ENCODE data around the gene ANO1.
"Not testable (repeated sequence)": the region's sequence is repeated elsewhere in the genome, so short reads cannot be mapped to it uniquely, and the experiment has no call there.

ANO1 gene

DNA sequence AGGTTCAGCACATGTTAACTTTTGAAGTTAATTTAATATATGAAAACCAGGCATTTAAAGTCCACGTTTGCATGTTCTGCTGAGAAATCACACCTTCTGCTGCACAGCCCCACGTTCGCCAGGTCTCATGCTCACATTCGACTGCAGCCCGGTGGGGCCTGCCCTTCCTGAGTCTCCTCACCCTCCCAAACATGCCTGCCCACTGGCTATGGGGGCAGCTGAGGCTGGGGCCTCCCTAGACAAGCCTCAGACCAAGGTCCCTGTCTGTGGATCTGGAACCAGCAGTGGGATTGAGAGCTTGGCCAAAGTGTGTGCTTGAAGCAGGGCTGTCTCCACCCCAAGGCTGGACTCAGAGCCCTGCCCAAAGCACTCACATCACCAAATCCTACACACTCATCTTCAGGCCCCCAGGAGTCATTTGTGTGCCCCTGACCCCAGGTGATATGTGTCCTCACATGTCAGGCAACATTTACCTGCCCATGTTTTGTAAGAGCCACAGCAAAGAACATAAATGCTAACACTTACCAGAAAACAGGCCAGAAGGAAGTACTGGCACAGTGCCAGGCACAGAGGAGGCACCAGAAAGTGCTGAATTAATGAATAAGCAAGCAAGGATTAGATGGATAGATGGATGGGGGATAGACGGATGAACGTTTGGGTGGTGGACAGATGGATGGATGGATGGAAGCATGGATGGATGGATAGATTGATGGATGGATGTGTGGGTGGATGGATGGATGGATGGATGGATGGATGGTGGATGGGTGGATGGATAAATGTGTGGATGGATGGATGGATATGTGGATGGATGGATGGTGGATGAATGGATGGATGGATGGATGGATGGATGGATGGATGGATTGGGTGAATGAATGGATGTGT lies 115.5 kb downstream of the ANO1 start:
- H3K36me3 ChIP-seq (ENCODE audit: control insufficient read depth, insufficient read depth, low read length) = no peaks in the 10 kb centered on the region
- no peak overlapping the region for H3K9ac ChIP-seq (ENCODE audit: low read length)

DNA sequence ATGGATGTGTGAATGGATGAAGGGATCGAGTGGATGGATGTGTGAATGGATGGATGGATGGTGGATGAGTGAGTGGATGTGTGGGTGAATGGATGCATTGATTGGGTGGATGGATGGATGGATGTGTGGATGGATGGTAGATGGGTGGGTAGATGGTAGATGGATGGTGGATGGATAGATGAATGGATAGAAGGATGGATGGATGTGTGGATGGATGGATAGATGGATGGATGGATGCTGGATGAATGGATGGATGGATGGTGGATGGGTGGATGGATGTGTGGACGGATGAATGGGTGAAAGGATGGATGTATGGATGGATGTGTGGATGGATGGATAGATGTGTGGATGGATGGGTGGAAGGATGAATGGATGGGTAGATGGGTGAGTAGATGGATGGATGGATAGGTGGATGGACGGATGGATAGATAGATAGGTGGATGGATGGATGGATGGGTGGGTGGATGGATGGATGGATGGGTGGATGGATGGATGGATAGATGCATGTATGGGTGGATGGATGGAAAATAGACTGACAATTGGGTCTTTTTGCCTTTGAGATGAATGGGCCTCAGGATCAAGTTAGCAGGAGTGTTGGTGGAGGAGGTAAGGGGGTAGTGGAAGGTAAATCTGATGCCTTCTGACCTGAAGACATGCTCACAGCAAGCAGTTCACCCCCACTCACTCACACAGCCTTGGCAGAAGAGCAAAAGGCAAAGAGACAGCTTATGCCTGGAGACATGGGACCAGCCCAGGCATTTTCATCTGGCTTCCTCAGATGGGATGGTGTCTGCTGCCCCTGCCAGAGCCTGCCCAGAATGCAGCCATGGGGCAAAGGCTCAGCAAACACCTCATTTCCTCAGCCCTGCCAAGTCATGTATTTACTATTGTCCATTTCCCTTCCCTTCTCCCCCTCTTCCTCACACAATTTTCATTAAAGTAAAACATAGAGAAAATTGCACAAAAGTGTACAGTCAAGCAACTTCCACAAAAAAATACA lies 117.0 kb downstream of the ANO1 start:
- Histone ChIP-seq H3K27ac (ENCODE audit: low read depth, low read length) (no peak overlapping the region), H3K9ac (ENCODE audit: low read length) (no peak overlapping the region), H3K4me1 (ENCODE audit: control insufficient read depth, insufficient read depth, low read length) (no peaks in the 10 kb centered on the region), H3K4me3 (ENCODE audit: low read length) (no peak overlapping the region), H3K27me3 (ENCODE audit: control insufficient read depth, insufficient read depth, low read length) (no peaks in the 10 kb centered on the region), H3K36me3 (ENCODE audit: control insufficient read depth, insufficient read depth, low read length) (no peaks in the 10 kb centered on the region)

More for the DNA sequence above, 115.5 kb downstream of the ANO1 start:
- H3K27ac ChIP-seq (ENCODE audit: low read depth, low read length) = no peak overlapping the region
- no peaks in the 10 kb centered on the region for H3K4me1 ChIP-seq (ENCODE audit: control insufficient read depth, insufficient read depth, low read length)
- no peak overlapping the region for H3K4me3 ChIP-seq (ENCODE audit: low read length)
- no peaks in the 10 kb centered on the region for H3K27me3 ChIP-seq (ENCODE audit: control insufficient read depth, insufficient read depth, low read length)

DNA sequence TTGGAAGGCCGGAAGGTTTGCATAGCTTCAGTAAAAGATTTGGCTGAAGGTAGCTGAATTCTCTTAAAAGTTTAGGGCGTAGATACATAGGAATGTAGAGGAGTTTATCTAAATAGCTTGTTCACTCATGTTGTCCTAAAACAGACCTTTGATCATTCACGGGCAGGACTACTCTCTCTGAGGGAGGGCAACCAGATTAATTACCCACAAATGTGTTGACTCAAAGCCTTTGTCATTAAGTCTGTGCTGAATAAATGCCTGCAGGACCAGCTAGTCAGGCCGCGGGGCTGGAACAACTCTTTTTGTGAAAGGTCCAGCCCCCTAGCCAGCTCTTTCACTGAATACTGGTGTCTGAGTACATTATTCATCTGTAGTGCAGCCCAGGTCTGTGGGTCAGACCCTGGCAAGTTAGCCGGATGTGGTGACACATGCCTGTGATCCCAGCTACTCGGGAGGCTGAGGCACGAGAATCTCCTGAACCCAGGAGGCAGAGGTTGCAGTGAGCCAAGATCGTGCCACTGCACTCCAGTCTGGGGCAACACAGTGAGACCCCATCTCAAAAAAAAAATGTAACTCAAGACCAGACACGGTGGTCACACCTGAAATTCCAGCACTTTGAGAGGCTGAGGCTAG lies 122.2 kb downstream of the ANO1 start:
- no peak overlapping the region for H3K27ac ChIP-seq (ENCODE audit: low read depth, low read length)
- no peaks in the 10 kb centered on the region for H3K36me3 ChIP-seq (ENCODE audit: control insufficient read depth, insufficient read depth, low read length)
- no peak overlapping the region for H3K4me3 ChIP-seq (ENCODE audit: low read length)
- peaks cover 13% of the 10 kb centered on the region for H3K4me1 ChIP-seq (ENCODE audit: control insufficient read depth, insufficient read depth, low read length)
- H3K27me3 ChIP-seq (ENCODE audit: control insufficient read depth, insufficient read depth, low read length) = no peaks in the 10 kb centered on the region
- no peak overlapping the region for H3K9ac ChIP-seq (ENCODE audit: low read length)

DNA sequence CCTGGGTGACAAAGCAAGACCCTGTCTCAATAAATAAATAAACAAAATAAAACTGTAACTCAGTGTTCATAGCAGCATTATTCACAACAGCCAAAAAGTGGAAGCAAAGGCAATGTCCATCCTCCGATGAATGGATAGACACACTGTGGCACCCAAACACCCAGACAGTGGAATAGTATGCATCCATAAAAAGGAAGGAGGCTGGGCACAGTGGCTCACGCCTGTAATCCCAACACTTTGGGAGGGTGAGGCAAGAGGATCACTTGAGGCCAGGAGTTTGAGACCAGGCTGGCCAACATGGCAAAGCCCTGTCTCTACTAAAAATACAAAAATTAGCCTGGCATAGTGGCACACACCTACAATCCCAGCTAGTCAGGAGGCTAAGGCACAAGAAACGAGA lies 122.9 kb downstream of the ANO1 start:
- H3K27ac ChIP-seq (ENCODE audit: low read depth, low read length); H3K4me3 ChIP-seq (ENCODE audit: low read length); H3K36me3 ChIP-seq (ENCODE audit: control insufficient read depth, insufficient read depth, low read length); H3K27me3 ChIP-seq (ENCODE audit: control insufficient read depth, insufficient read depth, low read length); H3K9ac ChIP-seq (ENCODE audit: low read length): not testable (repeated sequence)
- peaks cover 13% of the 10 kb centered on the region for H3K4me1 ChIP-seq (ENCODE audit: control insufficient read depth, insufficient read depth, low read length)

DNA sequence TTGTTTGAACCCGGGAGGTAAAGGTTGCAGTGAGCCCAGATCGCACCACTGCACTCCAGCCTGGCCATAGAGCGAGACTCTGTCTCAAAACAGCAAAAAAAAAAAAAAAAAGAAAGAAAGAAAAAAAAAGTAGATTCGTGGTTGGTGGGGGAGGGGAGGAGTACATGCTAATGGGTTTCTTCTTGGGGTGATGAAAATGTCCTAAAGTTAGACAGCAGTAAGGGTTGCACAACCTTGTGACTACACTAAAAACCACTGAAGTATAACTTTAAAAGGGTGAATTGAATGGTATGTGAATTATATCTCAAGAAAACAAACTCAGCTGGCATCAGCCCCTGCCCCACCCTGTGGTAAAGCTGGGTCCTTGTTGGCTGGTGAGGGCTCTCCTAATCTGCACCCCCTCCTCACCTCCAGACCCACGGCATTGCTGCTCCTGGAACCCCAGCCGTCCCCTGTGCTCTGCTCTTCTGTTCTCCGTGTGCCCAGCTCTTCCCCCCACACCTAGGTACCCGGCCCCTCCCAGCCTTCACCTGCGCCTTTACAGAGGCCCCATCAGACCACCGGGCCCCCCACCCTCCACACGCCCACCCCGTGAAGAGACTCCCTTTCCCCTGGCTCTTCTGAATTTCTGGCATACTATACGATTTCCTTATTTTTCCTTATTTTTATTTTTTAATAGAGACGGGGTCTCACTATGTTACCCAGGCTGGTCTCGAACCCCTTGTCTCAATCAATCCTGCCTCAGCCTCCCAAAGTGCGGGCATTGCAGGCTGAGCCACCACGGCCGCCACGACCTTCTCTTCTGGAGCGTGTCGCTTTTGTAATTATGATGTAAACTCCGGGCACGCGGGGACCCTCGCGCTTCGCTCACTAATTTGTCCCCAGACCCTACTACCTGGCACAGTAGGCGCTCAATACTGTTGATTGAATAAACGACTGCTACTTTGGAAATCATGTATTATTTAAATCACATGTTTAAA lies 124.1 kb downstream of the ANO1 start:
- H3K36me3 ChIP-seq (ENCODE audit: control insufficient read depth, insufficient read depth, low read length) = peaks cover 11% of the 10 kb centered on the region
- no peaks in the 10 kb centered on the region for H3K27me3 ChIP-seq (ENCODE audit: control insufficient read depth, insufficient read depth, low read length)
- peaks cover 13% of the 10 kb centered on the region for H3K4me1 ChIP-seq (ENCODE audit: control insufficient read depth, insufficient read depth, low read length)
- peak overlapping the region; percentile 79 for H3K27ac ChIP-seq (ENCODE audit: low read depth, low read length)
- H3K9ac ChIP-seq (ENCODE audit: low read length) = peak overlapping the region; percentile 14
- H3K4me3 ChIP-seq (ENCODE audit: low read length) = peak overlapping the region; percentile 87

DNA sequence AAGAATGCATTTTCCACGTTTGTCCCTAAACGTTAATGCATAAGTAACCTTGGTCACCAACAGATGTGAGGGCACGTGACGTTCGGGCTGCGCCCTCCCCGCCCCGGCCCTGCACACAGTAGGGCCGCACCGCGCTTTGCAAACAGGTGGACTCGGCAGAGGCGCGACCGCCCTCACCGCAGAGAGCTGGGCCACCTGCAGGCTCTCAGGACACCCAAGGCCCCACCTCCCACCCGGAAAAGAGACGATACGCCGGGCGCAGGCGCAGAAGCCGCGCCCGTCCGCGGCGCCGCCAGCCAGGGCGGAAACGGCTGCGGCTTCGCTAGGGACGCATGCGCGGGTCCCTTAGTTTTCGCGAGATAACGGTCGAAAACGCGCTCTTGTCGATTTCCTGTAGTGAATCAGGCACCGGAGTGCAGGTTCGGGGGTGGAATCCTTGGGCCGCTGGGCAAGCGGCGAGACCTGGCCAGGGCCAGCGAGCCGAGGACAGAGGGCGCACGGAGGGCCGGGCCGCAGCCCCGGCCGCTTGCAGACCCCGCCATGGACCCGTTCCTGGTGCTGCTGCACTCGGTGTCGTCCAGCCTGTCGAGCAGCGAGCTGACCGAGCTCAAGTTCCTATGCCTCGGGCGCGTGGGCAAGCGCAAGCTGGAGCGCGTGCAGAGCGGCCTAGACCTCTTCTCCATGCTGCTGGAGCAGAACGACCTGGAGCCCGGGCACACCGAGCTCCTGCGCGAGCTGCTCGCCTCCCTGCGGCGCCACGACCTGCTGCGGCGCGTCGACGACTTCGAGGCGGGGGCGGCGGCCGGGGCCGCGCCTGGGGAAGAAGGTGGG lies 125.0 kb downstream of the ANO1 start, which contains the start of gene FADD:
Gene FADD (plus strand): TSS at position 377 of the 831 bp plus-strand sequence. CDS start 164 bp downstream, at position 541.
- Histone ChIP-seq H3K4me3 (ENCODE audit: low read length) (peak within 1 kb of the TSS; percentile 87), H3K36me3 (ENCODE audit: control insufficient read depth, insufficient read depth, low read length) (peaks cover 15% of the 10 kb centered on the region), H3K27ac (ENCODE audit: low read depth, low read length) (peak within 1 kb of the TSS; percentile 85), H3K9ac (ENCODE audit: low read length) (peak within 1 kb of the TSS; percentile 93), H3K27me3 (ENCODE audit: control insufficient read depth, insufficient read depth, low read length) (no peaks in the 10 kb centered on the region), H3K4me1 (ENCODE audit: control insufficient read depth, insufficient read depth, low read length) (peaks cover 13% of the 10 kb centered on the region)

DNA sequence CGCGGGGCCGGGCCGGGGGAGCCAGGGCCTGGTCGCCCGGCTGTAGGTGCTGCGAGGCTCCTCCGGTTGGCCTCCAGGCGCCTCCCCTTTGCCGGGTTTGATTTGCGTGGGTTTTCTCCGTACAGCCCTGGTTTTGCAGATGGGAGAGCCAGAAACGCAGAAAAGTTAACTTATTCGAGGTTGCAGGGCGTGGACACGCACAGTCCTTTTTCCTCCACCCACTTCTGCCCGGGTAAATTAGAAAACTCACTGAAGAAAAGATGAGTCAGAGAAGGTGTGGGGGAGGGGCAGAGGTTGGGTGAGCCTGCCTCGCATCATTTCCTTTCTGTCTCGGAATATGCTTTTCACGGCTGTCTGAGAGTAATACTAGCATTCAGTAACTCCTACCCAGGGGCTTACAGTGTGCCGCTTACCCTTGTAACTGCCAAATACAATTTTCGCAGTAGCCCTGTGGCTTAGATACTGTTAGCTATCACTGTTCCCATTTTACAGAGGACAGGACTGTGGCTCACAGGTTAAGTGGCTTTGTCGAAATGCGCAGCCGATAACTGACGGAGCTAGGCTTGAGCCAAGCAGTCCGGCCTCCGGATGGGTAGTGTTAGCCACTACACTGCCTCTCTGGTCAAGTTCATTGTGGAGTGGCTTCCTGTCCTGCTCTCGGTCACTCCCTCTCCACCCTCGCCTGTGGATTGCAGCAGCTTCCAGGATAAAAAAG lies 125.8 kb downstream of the ANO1 start:
- Histone ChIP-seq H3K4me1 (ENCODE audit: control insufficient read depth, insufficient read depth, low read length) (peaks cover 13% of the 10 kb centered on the region), H3K4me3 (ENCODE audit: low read length) (peak overlapping the region; percentile 87), H3K36me3 (ENCODE audit: control insufficient read depth, insufficient read depth, low read length) (peaks cover 16% of the 10 kb centered on the region), H3K27me3 (ENCODE audit: control insufficient read depth, insufficient read depth, low read length) (no peaks in the 10 kb centered on the region), H3K9ac (ENCODE audit: low read length) (peak overlapping the region; percentile 93), H3K27ac (ENCODE audit: low read depth, low read length) (peak overlapping the region; percentile 85)

DNA sequence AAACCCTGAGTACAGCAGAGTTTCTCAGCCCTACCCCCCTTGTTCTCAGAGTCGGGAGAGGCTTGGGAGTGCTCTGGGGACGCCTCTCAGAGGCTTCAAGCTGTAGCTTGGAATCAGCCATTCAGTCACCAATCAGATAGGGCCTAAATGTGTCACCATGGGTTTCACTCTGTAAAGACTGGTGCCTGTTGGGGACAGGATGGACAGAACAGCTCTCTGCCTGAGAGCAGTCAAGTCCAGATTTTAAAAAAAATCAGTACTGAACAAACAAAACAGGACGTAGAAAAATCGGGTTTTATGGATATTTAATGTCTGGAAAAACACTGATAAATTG lies 126.3 kb downstream of the ANO1 start:
- no peaks in the 10 kb centered on the region for H3K27me3 ChIP-seq (ENCODE audit: control insufficient read depth, insufficient read depth, low read length)
- H3K4me3 ChIP-seq (ENCODE audit: low read length) = peak overlapping the region; percentile 87
- peaks cover 13% of the 10 kb centered on the region for H3K4me1 ChIP-seq (ENCODE audit: control insufficient read depth, insufficient read depth, low read length)
- peak overlapping the region; percentile 93 for H3K9ac ChIP-seq (ENCODE audit: low read length)
- H3K36me3 ChIP-seq (ENCODE audit: control insufficient read depth, insufficient read depth, low read length) = peaks cover 17% of the 10 kb centered on the region
- peak overlapping the region; percentile 85 for H3K27ac ChIP-seq (ENCODE audit: low read depth, low read length)

DNA sequence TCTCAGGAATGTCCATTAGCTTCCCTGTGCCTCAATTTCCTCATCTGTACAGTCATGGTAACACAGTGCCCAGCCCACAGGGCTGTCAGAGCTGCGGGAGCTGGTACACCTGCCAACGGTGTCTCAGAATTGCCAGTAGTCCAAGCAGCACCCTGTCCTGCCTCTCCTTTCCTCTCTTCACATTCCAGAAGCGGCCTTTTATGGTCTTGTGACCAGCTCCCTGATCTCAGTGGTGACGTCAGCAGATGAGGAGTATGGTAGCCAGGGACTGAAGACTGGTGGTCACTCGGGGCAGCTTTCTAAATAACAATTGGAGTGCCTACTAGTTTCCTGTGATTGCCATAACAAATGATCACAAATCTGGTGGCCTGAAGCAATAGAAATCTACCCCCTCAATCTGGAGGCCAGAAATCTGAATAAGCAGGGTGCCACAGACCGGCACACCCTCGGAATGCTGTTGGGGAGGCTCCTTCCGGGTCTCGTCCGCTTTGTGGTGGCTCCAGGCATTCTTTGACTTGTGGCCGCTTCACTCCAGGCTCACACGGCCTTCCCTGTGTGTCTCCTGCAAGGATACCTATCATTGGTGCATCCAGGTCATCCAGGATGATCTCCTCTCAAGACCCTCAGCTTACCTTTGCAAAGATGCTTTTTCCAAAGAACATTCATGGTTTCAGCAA lies 127.1 kb downstream of the ANO1 start:
- H3K4me1 ChIP-seq (ENCODE audit: control insufficient read depth, insufficient read depth, low read length) = peaks cover 13% of the 10 kb centered on the region
- peaks cover 17% of the 10 kb centered on the region for H3K36me3 ChIP-seq (ENCODE audit: control insufficient read depth, insufficient read depth, low read length)
- H3K9ac ChIP-seq (ENCODE audit: low read length) = no peak overlapping the region
- H3K27ac ChIP-seq (ENCODE audit: low read depth, low read length) = no peak overlapping the region
- H3K4me3 ChIP-seq (ENCODE audit: low read length) = no peak overlapping the region
- H3K27me3 ChIP-seq (ENCODE audit: control insufficient read depth, insufficient read depth, low read length) = no peaks in the 10 kb centered on the region

DNA sequence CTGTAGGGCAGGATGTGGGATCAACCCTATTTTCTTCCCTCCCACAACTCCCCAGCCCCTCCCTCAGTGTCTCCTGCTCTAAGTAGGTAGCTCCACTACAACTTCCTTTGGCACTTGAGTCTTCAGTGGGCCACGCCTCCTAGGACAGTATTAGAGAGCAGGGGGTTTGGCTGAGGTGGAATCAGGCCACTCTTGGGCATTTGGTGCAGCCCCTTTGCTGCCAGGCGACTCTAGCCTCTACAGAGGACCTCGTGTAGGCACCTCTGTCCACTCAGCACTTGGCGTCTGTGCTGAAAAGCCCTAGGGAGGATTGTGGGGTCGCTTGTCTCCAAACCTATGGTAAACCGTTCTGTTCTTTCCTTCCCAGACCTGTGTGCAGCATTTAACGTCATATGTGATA lies 127.6 kb downstream of the ANO1 start:
- Histone ChIP-seq H3K9ac (ENCODE audit: low read length) (no peak overlapping the region), H3K36me3 (ENCODE audit: control insufficient read depth, insufficient read depth, low read length) (peaks cover 17% of the 10 kb centered on the region), H3K4me3 (ENCODE audit: low read length) (no peak overlapping the region), H3K27me3 (ENCODE audit: control insufficient read depth, insufficient read depth, low read length) (no peaks in the 10 kb centered on the region), H3K4me1 (ENCODE audit: control insufficient read depth, insufficient read depth, low read length) (peaks cover 13% of the 10 kb centered on the region), H3K27ac (ENCODE audit: low read depth, low read length) (no peak overlapping the region)

All from rectal smooth muscle tissue (tissue), 1 donor.